GM19452 (cell line): Measurements from ENCODE around the gene MRGPRF.

Source experiments
- ATAC-seq: cut with Tn5 transposase; IDR thresholded peaks from one replicate; pipeline ENCODE4 v1.9.1; 2021; ENCODE audit not compliant: unreplicated experiment

The MRGPRF gene

DNA sequence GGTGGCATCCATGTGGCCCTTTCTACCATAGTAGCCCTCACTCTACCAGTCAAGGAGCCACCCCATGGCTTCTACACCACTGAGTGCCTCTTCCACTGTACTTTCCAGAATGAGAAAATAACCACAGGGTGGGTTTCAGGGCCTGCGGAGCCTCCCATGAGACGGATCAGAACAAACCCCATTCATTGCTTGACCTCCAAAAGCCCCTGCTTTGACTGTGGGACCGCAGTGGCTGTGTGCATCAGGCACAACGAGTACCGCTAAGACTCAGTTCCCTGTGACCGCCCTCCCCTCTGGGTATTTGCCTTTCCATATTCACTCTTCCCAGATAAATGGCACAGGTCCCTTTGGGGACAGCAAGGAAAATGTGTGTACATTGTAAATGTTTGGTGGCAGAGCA lies 11.5 kb upstream of the MRGPRF start:
- no peak for ATAC-seq

DNA sequence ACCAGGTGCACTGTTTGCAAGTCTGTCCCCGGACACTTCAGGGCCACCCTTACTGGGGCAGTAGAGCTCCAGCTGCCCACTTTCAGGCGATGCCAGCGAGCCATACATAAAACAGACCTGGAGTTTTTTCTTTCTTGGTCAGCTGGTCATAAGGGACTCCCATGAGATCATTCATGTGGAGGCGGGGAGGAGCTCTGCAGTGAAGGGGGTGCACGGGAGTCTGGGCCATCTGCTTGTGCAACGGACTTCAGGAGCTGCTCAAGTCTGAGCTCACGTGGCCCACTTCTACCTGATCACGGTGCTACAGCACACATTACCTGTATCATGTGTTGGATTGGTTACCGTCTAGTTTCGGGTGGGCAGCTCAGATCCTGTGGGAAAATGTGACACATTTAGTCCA lies 9.2 kb upstream of the MRGPRF start:
- ATAC-seq: no peak

- no peak for ATAC-seq
These were observed 5.9 kb upstream of the MRGPRF start for GRCh38 chr11:69018924-69019323.

DNA sequence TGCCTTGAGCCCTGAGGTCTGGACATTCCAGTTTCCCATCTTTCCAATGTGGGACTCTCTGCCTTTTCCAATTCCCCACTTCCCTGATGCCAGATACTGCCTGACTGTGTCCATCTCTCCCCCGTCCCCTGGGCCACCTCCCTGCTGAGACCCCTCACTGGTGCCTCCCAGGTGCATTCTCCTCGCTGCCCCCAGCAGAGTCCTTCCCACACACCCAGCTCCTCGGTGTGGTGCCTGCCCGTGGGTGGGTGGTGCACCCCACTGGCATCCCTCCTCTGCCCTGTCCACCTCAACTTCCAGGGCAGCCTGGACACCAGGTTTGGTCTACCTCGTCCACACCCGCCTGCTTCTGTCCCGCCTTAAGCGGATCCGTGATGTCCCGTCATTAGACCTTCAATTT lies 4.9 kb upstream of the MRGPRF start:
- no peak for ATAC-seq

DNA sequence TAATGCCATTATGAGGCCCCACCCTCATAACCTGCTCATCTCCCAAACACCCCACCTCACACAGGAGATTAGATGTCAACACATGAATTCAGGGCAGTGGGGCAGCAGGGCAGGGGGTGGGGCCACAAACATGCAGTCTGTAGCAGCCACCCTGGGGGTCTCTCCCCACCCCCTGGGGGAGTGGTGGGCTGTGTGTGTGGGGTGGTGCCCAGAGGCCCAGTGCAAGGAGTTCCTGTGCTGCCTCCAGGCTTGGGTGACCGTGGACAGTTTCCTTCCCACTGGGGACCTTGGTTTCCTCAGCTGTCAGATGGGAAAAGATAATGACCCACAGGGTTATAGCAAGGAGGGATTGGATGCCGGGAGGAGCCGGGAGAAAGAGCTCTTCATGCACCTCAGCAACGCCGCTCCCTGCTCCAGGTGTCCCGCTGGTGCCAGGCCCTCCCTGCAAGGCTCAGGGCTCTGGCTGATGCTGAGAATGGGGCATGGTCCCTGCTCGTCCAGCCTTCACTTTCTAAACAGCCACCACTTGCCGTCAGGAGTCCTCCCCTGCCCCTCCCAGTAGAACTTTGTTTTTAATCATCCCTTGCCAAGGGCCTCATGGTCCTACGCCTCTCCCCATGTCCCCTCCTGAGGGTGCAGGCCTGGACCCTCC lies 2.0 kb upstream of the MRGPRF start:
- ATAC-seq: no peak

- ATAC-seq: no peak
These were observed 1.2 kb upstream of the MRGPRF start for GRCh38 chr11:69014084-69014851.

DNA sequence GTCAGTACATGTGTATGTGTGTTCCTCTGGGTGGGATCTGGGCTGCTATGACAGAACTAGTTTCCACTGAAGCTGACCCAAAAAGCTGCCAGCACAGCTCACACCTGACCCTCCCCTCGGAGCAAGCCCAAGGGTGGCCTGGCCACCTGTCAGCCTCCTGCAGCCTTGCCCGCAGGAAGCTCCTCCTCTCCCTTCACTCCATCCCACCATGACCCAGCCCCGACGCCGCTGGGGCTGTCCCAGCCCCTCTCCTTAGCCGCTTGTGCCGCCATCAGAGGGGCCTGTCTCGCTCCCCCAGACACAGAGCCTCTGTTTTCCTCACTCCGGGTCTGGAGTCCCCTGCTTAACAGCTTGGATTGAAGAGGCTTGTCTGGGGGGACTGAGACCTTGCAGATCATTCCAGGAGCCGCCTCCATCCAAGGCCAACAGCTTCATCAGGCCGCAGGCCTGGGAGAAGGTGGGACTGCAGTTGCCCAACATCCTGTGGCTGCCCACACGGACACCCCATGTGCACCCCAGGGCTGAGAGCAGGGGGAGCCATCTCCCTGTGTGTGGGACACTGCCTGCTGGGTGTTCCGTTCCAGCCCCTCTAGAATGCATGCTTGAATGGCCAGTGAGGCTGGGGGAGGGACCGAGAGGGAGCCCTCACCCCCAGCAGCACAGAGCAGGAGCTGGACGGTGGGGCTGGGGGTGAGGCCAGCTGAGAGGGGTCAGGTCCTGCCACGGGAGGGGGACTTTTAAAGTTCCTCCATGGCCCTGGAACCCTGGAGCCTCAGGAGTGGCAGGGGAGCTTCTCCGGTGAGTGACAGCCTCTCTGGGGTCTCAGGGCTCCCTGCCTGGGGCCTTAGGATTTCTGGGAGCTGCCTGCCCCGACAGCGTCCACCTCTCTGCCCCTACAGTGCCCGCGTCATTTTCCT lies 696 bp downstream of the MRGPRF start:
- no peak for ATAC-seq

- no peak for ATAC-seq
These were observed 1.4 kb downstream of the MRGPRF start for GRCh38 chr11:69011624-69012091.

- no peak for ATAC-seq
These were observed 2.0 kb downstream of the MRGPRF start for GRCh38 chr11:69010964-69011623.

DNA sequence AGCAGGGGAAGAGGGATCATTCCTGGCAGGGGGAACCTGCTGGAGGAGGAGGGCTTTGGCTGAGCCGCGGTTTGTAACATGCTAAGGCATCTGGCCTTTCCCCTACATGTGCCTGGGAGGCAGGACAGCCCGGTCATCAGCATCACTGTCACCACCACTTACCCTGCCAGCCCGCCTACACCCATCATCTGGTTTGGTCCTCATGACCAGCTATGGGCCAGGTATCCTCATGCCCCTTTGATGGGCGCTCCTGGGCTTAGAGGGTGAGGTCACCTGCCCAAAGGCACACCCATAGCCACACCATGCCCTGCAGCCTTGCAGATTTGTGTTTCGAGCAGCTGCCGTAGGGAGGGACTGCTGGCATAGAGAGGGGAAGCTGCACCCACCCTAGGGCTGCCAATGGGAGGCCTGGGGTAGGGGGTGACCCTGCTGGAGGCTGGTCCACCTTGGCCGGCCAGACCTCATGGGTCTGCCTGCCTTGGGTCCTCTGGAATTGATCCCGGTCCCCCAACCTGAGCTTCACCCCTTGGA lies 2.6 kb downstream of the MRGPRF start:
- no peak for ATAC-seq

DNA sequence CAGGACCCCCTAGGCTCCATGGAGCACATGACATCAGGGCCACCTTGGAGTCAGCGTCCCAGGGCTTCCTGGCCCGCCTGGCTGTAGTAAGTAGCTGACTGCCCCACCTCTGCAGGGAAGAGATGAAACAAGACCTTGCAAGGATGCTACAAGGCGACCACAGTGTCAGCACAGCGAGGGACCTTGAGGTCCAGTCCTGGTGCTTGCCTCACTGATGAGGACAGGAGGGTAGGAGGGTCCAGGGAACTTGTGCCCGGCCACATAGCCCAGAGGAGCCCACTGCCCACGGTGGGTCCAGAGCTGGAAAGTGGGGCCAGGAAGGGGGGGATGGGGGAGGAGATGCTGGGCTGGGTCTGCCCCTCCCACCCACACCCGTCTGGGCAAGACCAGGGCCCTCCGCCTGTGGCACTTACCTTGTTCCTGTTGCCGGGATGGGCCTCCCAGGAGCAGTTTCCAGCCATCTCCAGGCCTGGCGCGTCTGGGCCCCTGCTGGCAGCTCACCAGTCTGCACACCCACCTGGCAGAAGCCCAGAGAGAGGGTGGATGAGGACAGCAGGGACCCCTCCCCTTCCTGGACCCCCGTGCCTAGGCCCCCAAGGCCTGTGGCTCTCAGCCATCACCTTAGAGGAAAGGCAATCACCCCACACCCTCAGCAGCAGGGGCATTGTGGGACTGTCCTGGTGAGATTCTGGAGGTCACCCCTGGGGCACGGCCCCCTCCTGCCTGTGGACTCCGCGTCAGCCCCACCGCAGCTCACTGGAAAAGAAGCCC lies 3.4 kb downstream of the MRGPRF start:
- no peak for ATAC-seq

GRCh38 chr11:69008737-69009440 lies 4.2 kb downstream of the MRGPRF start:
- no peak for ATAC-seq

- no peak for ATAC-seq
These were observed 5.1 kb downstream of the MRGPRF start for GRCh38 chr11:69007975-69008381.

DNA sequence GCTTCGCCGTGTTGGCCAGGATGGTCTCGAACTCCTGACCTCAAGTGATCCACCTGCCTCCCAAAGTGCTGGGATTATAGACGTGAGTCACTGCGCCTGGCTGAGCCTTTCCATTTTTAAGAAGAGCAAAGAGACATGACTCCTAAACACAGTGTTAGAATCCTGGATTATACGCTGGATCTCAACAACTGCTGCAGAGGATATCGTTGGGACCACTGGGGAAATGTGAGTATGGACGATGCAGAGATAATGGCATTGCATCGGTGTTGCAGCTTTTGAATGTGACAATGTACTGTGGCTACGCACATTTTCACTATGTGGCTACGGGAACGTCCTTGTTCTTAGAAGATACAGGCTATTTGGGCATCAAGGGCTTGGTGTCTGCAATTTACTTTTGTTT lies 6.2 kb downstream of the MRGPRF start:
- ATAC-seq: no peak

DNA sequence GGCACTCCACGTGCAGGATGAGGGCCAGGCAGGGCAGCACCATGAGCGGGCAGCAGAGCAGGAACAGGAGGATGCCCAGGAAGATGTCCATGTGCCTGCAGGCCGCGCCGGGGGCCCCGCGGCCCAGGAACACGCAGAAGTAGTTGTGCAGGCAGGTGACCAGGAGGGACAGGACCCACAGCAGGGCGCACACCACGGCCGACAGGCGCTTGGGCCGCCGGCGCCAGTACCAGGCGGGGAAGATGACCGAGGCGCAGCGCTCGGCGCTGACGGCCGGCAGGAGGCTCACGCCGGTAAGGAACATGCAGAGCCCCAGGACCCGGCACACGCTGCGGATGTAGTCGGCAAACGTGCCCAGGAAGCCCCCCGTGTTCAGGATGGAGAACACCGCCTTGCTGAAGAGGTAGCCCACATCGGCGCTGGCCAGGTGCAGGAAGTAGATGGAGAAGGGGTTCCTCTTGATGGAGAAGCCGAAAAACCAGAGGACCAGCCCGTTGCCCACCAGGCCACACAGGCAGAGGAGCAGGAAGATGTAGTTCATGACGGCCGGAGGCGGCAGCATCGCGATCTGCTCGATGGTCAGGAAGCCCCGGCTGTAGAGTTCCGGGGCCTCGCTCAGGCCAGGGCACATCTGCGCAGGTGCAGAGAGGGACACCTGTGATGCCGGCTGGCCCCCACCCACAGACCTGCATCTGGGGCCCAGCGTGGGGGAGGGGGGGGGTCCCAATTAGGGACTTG lies 7.2 kb downstream of the MRGPRF start:
- ATAC-seq: no peak

DNA sequence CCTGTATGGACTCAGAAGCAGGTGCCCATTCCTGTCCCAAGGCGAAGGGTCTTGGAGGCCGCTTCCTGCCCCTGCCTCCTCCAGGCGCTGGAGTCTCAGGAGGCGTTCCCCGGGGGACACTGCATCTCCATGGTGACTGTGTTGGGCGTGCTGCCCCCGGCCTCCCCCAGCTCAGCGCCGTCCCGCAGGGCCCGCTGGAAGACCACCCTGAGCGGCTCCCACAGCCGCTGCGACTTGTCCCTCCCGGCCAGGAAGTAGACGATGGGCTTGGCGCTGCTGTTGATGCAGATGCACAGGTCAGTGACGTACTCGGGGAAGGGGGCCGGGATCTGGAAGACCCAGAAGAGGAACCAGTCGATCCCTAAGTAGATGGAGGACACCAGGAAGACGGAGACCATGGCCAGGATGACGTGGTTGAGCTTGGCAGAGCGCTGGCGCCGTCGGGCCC lies 7.8 kb downstream of the MRGPRF start:
- no peak for ATAC-seq

GRCh38 chr11:69004411-69005182 lies 8.4 kb downstream of the MRGPRF start:
- no peak for ATAC-seq

DNA sequence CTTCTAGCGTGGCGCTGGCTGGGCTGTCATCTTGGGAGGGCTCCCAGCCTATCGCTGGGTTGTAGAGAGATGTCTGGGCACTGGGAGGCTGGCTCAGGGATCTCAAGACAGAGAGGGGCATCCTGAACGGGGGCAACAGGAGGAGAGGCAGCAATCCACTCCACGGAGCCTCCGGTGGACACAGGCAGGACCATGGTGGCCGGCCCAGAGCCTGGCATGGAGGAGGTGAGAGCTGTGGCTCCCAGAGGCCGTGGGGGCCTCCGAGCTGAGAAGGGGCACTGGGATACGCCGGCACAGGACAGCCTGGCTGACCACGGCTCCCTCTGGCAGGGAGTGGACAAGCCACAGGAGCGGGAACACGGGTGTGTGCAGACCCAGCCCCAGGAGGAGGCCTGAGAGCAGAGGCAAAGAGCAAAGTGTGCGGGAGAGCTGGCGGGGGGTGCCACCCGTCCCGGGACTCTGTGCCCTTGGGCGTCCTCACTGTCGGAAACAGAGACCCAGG lies 9.1 kb downstream of the MRGPRF start:
- no peak for ATAC-seq
